ENCODE measurements around the gene NT5E. TPM values are rescaled to one million over a fixed set of nuclear protein-coding genes. Genes with fewer than 3 reads are reported as not detected.

The NT5E gene
- total RNA-seq, 1 experiment from 2014 or later, result 0.52 TPM

DNA sequence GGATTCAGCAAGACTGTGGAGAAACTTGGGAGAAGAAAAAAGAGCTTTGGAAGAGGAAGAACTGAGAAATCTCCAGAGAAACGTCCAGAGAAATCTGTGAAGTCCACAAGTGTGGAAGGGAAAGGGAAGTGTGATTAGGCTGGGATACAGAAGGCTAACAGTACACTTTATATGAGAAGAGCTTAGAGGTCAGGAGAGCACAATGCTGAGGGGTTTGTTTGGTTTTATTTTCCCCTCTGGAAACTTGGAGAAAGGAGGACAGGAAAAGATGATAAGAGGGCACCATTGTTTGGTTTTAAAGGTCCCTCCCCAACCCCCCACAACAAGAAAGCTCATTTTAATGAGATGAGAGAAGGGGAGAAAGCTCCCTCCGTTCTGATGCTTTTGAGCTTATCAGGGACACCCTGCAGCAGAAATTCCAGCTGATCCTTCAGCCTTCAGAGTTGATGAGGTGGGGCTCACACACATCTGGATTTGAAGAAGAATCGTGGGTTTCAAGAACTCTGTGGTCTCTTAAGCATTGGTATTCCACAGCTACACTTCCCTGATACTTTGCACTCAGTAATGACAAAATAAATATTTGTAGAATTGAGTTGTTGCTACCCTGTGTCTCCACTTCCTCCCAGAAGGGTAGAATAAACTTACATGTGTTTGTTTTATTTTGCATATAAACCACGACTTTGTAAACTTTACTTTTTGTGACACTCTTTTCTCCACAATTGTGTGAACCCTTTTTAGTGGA is 1.9 kb downstream of the NT5E start:
- Histone ChIP-seq H2AK5ac (ENCODE audit: insufficient read length, low read length) (no peak overlapping the region), H3K14ac (ENCODE audit: insufficient read depth, low read length) (no peak overlapping the region), H2BK12ac (ENCODE audit: insufficient read length, low read depth, low read length) (no peak overlapping the region), H3K79me2 (ENCODE audit: insufficient read depth, low read length) (no peaks in the 10 kb centered on the region), H3K4me1 (ENCODE audit: insufficient read depth, low read length) (no peaks in the 10 kb centered on the region), H2BK15ac (ENCODE audit: low read depth, low read length) (no peak overlapping the region), H3K9ac (ENCODE audit: extremely low read depth, insufficient read length, low read length) (no peak overlapping the region), H3K56ac (ENCODE audit: insufficient read length, low read depth, low read length) (no peak overlapping the region), H3K23me2 (ENCODE audit: insufficient read length, low read depth, low read length, poor library complexity, severe bottlenecking) (peaks cover 14% of the 10 kb centered on the region), H4K20me1 (ENCODE audit: control insufficient read depth, insufficient read depth, insufficient read length) (no peaks in the 10 kb centered on the region), H2AFZ (ENCODE audit: low read length) (no peak overlapping the region), H2BK5ac (ENCODE audit: insufficient read length, low read length) (no peak overlapping the region), H3K18ac (ENCODE audit: insufficient read length, low read depth, low read length) (no peak overlapping the region), H2BK20ac (ENCODE audit: low read depth, low read length, poor library complexity, severe bottlenecking) (no peak overlapping the region), H3K4ac (ENCODE audit: low read depth, low read length) (no peak overlapping the region), H3K9me3 (ENCODE audit: control insufficient read depth, low read depth, low read length) (no peaks in the 10 kb centered on the region), H3K23ac (ENCODE audit: insufficient read length, low read depth, low read length) (no peak overlapping the region), H2BK120ac (ENCODE audit: low read depth, low read length, poor library complexity, severe bottlenecking) (no peak overlapping the region), H3K27me3 (ENCODE audit: insufficient read depth, low read length) (peaks cover 24% of the 10 kb centered on the region), H4K91ac (ENCODE audit: insufficient read length, low read depth, low read length) (no peak overlapping the region), H4K5ac (ENCODE audit: insufficient read length, low read depth, low read length) (no peak overlapping the region), H3K27ac (ENCODE audit: insufficient read length, low read depth, low read length) (no peak overlapping the region), H4K8ac (replicated peaks; ENCODE audit: insufficient read length, low read depth, low read length) (no peak overlapping the region), H3T11ph (ENCODE audit: low read length) (no peak overlapping the region), H3K79me1 (ENCODE audit: insufficient read depth, low read depth, low read length, poor library complexity, severe bottlenecking) (no peaks in the 10 kb centered on the region), H3K4me2 (ENCODE audit: insufficient read depth, insufficient read length, low read length) (no peak overlapping the region)
- Mint-ChIP-seq H3K4me1 (peaks cover 9 to 12% of the 10 kb centered on the region in 2 experiments), H3K4me3 (no peak overlapping the region; a peak in 1 of 5 replicates), H3K36me3 (ENCODE audit: insufficient read depth in 1 of 3, low read depth in 3 of 3) (no peaks in the 10 kb centered on the region), H3K9me3 (no peaks in the 10 kb centered on the region; a peak in 3 of 5 replicates), H3K27ac (no peak overlapping the region), H3K27me3 (ENCODE audit: low read depth) (peaks cover 68% of the 10 kb centered on the region)
- no CpG with 5 or more reads among the region's 4 CpGs for WGBS (ENCODE audit: extremely low coverage, insufficient read length, low lambda C conversion rate)
- no peak for DNase-seq
- no peak for TF ChIP-seq CTCF (conservative IDR thresholded peaks at IDR 0.05)
